Esophagus squamous epithelium (tissue), 5 donors: ENCODE results near the gene KLHL17. TPM values are rescaled to one million over a fixed set of nuclear protein-coding genes. Genes with fewer than 3 reads are reported as not detected.
A peak's percentile ranks its signal among the peaks of the same experiment; 100 is the strongest.

ENCODE experiments used
- DNase-seq: peaks from one replicate; lab custom pipeline; 2025; lab: John Stamatoyannopoulos, UW
- H3K27ac ChIP-seq, 4 donors: fragments of 200-600 bp; sonication (generic); one replicate each; pipeline ENCODE4 v1.5.1; 2016 to 2019; ENCODE audit warnings: mild to moderate bottlenecking in 1 of 4
- H3K27me3 ChIP-seq, 4 donors: fragments of 200-600 bp; sonication (generic); 1 replicate in 3 of 4; 2 replicates in 1 of 4; pipeline versions ENCODE4 v1.5.1 to v1.6.0; 2017 to 2021; ENCODE audit warnings: antibody characterized with exemption in 1 of 4
- H3K36me3 ChIP-seq, 3 donors: fragments of 200-600 bp; sonication (generic); one replicate each; pipeline ENCODE4 v1.5.1; 2016 to 2019
- H3K4me1 ChIP-seq, 3 donors: fragments of 200-600 bp; sonication (generic); one replicate each; pipeline ENCODE4 v1.5.1; 2017 to 2019
- H3K4me3 ChIP-seq, 4 donors: fragments of 200-600 bp; sonication (generic); 1 replicate in 3 of 4; 2 replicates in 1 of 4; pipeline ENCODE4 v1.5.1; 2016 to 2019; ENCODE audit warnings: mild to moderate bottlenecking in 2 of 4, moderate library complexity in 1 of 4
- H3K9me3 ChIP-seq, 3 donors: fragments of 200-600 bp; sonication (generic); one replicate each; pipeline ENCODE4 v1.5.1; 2016 to 2019
- POLR2A ChIP-seq, 4 donors: fragments of 450-650 bp; IDR thresholded peaks; one replicate each; pipeline ENCODE4 v1.6.1; 2017; ENCODE audit warnings: antibody characterized with exemption in 4 of 4, mild to moderate bottlenecking in 4 of 4, moderate library complexity in 3 of 4
- WGBS, 2 donors: methylation state at CpG; one replicate each; pipeline ENCODE4 v1.1.5; 2018; 5-methylcytosine and 5-hydroxymethylcytosine counted together
- intact Hi-C: fragments of 100-400 bp; cut with DNase I; formaldehyde crosslinking; loops from one replicate; pipeline ENCODE4 v1.15.0; 2022
- total RNA-seq, 4 donors: library from RNA; depleted of rRNA; stranded (reverse); fragments of >200 nt; gene quantifications; one replicate each; pipeline ENCODE4 v1.1.0, GENCODE V29; 2016
- TF ChIP-seq, protein P1 (sequence below), 6 experiments: fragments of 450-650 bp in 4 of 6; fragments of 200-600 bp in 2 of 6; sonication (generic) in 2 of 6; IDR thresholded peaks; one replicate each; pipeline ENCODE4 v1.5.1; 2016 to 2019; ENCODE audit warnings: antibody characterized with exemption in 6 of 6, mild to moderate bottlenecking in 4 of 6, moderate library complexity in 4 of 6
- donor health status: DM: yes; HTN: yes; CAD: no.

KLHL17 gene
- total RNA-seq, 4 donors from 2014 or later = 8.7 to 13.8 (median 10.3) TPM

DNA sequence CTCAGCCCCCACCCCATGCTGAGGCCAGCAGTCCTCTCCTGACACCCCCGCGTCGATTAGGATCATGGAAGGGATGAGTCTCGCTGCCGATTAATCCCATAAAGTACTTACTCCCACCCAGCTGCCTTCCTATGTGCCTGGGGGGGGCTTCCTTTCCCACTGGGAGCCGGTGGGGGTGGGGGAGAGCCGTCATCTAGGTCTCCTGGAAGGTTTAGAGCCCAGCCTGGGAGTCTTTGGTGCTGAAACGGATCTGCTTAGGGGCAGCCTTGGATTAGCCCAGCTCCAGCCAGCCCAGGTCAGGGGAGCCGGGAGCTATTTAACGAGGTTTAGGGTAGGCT, 26.8 kb upstream of the KLHL17 start:
- no peaks in the 10 kb centered on the region for H3K36me3 ChIP-seq
- H3K9me3 ChIP-seq = no peaks in the 10 kb centered on the region
- intact Hi-C loops = no loop called here
- no CpG with 5 or more reads among the region's 10 CpGs for WGBS, 2 donors
- no peak overlapping the region for H3K4me3 ChIP-seq
- no peak for DNase-seq
- H3K4me1 ChIP-seq = peaks cover 7 to 59% (median 11%) of the 10 kb centered on the region in 3 donors
- no peak for TF ChIP-seq POLR2A (IDR thresholded peaks at IDR 0.05)
- TF ChIP-seq, protein P1, sequence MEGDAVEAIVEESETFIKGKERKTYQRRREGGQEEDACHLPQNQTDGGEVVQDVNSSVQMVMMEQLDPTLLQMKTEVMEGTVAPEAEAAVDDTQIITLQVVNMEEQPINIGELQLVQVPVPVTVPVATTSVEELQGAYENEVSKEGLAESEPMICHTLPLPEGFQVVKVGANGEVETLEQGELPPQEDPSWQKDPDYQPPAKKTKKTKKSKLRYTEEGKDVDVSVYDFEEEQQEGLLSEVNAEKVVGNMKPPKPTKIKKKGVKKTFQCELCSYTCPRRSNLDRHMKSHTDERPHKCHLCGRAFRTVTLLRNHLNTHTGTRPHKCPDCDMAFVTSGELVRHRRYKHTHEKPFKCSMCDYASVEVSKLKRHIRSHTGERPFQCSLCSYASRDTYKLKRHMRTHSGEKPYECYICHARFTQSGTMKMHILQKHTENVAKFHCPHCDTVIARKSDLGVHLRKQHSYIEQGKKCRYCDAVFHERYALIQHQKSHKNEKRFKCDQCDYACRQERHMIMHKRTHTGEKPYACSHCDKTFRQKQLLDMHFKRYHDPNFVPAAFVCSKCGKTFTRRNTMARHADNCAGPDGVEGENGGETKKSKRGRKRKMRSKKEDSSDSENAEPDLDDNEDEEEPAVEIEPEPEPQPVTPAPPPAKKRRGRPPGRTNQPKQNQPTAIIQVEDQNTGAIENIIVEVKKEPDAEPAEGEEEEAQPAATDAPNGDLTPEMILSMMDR (IDR thresholded peaks at IDR 0.05) = no peak
- H3K27ac ChIP-seq = peak overlapping the region in 1 of 4 donors; percentile 39
- H3K27me3 ChIP-seq = peaks cover 6 to 92% (median 22%) of the 10 kb centered on the region in 4 donors

DNA sequence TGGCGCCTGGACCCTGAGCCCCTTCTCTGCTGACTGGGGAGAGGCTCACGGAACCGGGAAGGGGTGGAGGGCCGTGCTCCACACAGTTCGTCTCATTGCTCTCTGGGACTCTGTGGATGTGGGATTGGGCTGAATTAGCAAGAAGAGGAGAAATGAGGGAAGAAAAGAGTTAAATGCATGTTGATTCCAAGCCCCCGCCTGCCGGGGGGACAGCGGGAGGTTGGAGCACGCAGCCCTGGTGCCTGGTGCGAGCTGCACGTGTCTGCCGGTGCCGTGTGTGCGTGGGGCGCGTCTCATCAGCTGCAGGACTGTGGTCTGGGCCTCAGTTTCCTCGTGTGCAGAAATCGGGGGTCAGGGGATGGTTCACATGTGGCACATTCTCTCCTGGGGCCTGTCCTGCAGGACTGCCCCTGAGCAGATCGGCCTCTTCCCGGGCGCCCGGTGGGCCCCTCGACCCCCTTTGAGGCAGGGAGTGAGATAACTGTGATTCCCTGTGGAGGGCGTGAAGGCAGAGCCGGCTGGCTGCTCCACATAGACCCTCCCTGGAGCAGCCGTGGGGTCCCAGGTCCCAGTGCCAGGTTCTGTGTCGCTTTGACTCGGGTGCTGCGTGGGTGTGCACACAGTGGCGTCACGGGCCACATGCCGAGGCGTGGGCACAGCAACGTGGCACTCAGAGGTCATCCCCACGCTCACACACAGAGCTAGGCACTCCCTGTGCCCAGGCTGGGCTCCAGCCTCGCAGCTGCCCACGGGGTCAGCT, 25.2 kb upstream of the KLHL17 start:
- DNase-seq = no peak
- Histone ChIP-seq H3K27ac (no peak overlapping the region), H3K9me3 (no peaks in the 10 kb centered on the region), H3K36me3 (no peaks in the 10 kb centered on the region), H3K4me3 (no peak overlapping the region), H3K27me3 (peaks cover 0 to 92% (median 26%) of the 10 kb centered on the region in 4 donors), H3K4me1 (peaks cover 12 to 60% (median 15%) of the 10 kb centered on the region in 3 donors)
- intact Hi-C loops = no loop called here
- no peak for TF ChIP-seq POLR2A (IDR thresholded peaks at IDR 0.05)
- TF ChIP-seq, protein P1 (IDR thresholded peaks at IDR 0.05) = no peak
- WGBS, 2 donors = 6 to 12% methylated on average over 13 to 18 of the region's 37 CpGs

DNA sequence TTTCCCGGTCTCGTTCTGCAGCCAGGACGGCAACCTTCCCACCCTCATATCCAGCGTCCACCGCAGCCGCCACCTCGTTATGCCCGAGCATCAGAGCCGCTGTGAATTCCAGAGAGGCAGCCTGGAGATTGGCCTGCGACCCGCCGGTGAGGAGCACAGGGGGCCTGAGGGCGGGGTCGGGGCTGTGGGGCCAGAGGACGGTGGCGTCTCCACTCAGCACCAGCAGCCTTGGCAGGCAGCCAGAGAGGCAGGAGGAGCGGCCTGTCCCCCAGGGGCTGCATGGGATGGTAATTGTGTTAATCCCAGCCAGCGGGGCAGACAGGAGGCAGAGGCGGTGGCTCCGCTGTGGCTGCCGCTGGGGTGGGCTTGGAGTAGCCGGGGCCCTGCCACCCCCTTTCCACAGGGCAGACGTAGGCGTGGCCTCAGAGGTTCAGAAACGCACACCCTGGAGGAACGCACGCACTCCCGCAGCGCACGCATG, 24.6 kb upstream of the KLHL17 start:
- no peaks in the 10 kb centered on the region for H3K36me3 ChIP-seq
- H3K9me3 ChIP-seq = no peaks in the 10 kb centered on the region
- 11% methylated on average over 5 of the region's 30 CpGs; no CpG with 5 or more reads in 1 of the 2 donors for WGBS, 2 donors
- H3K27me3 ChIP-seq = peaks cover 5 to 92% (median 28%) of the 10 kb centered on the region in 4 donors
- TF ChIP-seq, protein P1 (IDR thresholded peaks at IDR 0.05) = no peak
- no peak for TF ChIP-seq POLR2A (IDR thresholded peaks at IDR 0.05)
- no peak overlapping the region for H3K27ac ChIP-seq
- no peak for DNase-seq
- H3K4me1 ChIP-seq = peaks cover 19 to 66% (median 21%) of the 10 kb centered on the region in 3 donors
- no peak overlapping the region for H3K4me3 ChIP-seq
- intact Hi-C loops = no loop called here

DNA sequence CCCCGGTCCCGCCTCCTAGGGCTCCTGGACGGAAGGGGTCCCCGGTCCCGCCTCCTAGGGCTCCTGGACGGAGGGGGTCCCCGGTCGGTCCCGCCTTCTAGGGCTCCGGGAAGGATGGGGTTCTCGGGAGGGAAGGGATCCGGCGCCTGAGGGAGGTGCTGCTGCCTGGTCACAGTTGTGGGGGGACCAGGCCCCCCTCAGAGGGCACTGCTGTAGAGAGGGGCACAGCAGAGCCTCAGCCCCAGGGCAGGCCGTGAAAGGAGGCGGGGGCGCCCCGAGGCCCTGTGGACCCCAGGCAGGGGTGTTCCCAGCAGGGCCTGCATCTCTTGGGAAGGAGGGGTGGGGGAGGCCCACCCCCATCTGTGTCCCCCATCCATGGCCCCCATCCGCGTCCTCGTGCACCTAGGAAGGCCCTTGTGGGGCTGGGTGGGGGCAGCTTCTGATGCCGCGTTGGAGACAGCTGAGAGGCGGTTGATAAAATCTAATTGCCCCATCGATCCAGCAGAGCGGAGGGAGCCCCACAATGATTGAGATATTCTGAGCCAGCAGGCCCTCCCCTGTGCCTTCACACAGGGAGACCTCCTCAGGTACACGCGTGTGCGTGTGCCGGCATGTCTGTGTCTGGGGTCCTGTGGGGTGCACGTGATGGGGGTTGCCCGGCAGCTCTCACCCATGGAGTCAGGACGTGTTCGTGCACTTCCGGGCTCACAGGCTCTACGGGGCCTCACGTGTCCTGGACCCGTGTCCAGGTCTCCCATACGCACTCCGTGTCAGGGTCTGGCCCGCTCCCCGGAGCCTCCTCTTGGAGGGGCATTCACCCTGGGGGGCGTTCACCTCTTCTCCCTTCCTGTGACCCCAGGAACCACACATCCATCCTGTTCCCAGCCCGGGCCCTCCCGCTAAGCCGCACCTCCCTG, 23.8 kb upstream of the KLHL17 start:
- TF ChIP-seq POLR2A (IDR thresholded peaks at IDR 0.05) = no peak
- TF ChIP-seq, protein P1 (IDR thresholded peaks at IDR 0.05) = no peak
- WGBS, 2 donors = 53% methylated on average over 9 of the region's 45 CpGs; no CpG with 5 or more reads in 1 of the 2 donors
- Histone ChIP-seq H3K27ac (no peak overlapping the region), H3K36me3 (no peaks in the 10 kb centered on the region), H3K4me3 (no peak overlapping the region), H3K27me3 (peaks cover 13 to 92% (median 36%) of the 10 kb centered on the region in 4 donors), H3K9me3 (no peaks in the 10 kb centered on the region), H3K4me1 (peaks cover 27 to 69% (median 29%) of the 10 kb centered on the region in 3 donors)
- DNase-seq = no peak
- intact Hi-C loops = no loop called here
